Fibroblast of skin of scalp (primary cell): ENCODE measurements around the gene FMNL2.
A peak's percentile ranks its signal among the peaks of the same experiment; 100 is the strongest.

Experiments used
- DNase-seq: peaks from one replicate; pipeline ENCODE4 v3.0.0-alpha.2; 2013

Gene FMNL2

DNA sequence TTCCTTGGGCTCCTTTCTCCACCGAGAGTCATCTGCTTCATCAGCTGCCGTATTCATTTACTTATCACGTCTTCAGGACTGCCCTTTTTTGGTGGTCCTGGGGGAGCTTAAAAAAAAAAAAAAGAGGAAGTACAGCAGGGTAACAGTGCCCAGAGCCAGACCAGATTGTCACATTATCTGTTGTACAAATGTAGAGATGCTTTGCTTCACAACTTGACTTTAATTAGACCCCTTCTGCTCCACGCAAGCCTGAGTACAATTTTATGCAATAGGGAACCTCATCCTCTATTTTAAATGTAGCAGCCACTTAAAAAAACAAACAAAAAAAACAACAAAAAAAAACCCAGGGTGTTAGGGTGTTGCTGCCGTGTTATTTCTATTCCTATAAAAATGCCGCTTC is 254.0 kb downstream of the FMNL2 start:
- no peak for DNase-seq

- DNase-seq = no peak
These were observed 259.2 kb downstream of the FMNL2 start for GRCh38 chr2:152594022-152594766.

DNA sequence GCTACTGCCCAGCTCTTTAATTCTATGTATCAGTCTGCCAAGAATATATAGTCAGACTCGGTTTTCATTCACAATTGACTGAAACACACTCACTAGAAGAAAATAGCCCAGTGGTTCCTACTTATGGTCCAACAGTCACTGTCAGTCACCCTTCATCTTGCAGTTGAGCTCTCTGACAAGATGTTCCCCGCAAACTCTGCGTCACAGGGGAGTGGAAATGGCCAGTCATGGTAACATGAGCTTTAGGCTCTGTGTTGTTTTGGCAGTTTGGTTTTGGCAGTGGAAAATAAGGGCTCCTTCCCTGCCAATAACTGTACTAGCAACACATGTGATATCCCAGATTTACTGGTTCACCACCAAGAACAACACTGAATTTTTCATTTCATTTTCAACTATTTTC is 259.8 kb downstream of the FMNL2 start:
- DNase-seq = no peak

GRCh38 chr2:152598975-152599759 is 264.2 kb downstream of the FMNL2 start:
- DNase-seq = no peak

GRCh38 chr2:152600051-152600657 is 265.2 kb downstream of the FMNL2 start:
- DNase-seq = no peak

GRCh38 chr2:152600697-152601096 is 265.7 kb downstream of the FMNL2 start:
- DNase-seq = no peak

DNA sequence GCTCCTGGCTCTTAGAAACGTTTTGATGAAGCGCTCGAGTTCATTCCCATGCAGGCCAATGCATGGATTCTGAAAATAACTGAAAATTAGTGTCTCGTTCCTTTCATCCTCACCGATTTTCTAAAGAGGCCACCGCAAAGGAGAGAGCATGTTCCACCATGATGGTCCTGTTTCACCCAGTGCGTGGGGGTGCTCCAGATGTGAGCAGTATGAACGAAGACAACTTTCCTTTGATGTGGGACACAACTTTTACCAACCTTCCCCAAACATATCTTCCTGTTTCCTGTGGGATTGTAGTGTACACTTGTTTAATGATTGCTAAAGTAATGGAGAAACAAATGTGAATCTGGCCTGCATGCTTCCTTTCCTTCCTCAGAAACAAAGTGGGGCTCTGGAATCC is 267.8 kb downstream of the FMNL2 start:
- DNase-seq = no peak

GRCh38 chr2:152603166-152603565 is 268.2 kb downstream of the FMNL2 start:
- no peak for DNase-seq

DNA sequence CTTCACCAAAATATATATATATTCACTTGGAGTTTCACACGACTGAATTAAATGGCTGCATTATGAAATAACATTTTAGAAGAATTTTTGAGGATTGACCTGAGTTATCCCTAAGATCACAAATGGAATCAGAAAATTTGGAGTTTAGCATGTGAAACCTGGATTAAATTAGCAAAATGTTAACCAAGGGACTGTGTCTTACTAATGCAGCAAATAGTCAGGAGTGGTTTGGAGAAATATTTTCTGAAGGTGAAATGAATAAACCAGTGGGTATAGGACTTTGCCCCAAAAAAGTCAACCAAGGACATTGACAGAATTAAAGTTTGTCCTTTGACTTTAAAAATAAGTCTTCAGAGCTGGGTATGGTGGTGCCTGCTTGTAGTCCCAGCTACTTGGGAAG is 271.1 kb downstream of the FMNL2 start:
- peak; percentile 51 for DNase-seq

DNA sequence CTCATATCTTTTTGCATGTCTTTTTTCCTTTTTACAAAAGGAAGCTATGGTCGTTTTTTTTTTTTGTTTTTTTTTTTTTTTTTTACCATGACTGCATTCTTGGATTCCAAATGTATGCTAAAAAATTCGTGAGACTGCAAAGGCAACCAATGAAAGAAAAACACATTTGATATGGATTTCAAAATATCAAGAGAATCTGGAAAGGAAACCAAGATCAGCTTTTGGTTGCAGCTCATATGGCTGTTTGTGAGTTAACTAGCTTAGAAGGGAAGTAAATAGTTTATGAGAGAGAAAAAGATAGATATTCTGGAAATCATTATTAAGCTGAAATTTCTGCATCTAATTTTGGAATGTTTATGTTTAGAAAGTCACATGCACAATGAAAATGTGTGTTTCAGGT is 272.0 kb downstream of the FMNL2 start:
- no peak for DNase-seq

DNA sequence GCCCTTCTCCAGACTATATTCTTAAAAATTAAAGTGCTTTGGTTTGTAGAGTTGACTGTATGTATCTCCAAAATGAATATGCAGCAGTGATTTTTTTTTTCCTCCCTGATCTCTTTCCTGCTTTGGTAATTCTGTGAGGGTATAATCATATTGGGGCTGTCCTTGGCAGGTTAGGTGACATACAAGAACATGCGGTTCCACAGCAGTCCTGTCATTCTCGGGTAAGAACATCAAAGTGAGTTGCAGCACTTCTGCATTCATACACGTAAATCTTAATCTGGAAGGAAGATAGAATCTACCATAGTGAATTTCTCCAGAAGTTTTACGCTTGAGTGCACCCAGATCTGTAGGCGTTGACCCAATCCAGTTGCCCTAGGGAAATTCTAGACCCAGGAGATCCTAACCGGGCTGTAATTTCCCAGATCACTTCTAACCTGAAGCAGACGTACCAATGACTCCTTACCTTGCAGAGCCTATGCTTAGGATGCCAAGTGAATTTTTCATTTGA is 272.9 kb downstream of the FMNL2 start:
- no peak for DNase-seq

DNA sequence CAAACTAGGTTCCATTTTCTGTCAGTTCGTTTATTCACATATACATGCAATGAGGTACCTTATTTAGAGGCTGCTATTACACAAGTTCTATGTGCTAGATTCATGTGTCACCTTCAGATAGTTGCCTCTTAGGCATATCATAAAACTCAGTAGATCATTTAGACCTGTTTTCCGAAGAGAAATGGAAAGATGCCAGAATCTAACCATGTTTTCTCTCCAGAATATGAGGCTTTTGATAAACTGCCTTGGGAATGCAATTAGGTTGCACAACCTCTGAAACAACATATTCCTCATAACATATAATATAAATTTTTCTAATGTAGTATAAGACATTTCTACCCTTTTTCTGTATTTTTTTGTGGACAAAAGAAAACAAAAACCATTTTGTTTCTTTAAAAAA is 274.2 kb downstream of the FMNL2 start:
- no peak for DNase-seq

GRCh38 chr2:152609699-152610098 is 274.7 kb downstream of the FMNL2 start:
- DNase-seq = no peak

DNA sequence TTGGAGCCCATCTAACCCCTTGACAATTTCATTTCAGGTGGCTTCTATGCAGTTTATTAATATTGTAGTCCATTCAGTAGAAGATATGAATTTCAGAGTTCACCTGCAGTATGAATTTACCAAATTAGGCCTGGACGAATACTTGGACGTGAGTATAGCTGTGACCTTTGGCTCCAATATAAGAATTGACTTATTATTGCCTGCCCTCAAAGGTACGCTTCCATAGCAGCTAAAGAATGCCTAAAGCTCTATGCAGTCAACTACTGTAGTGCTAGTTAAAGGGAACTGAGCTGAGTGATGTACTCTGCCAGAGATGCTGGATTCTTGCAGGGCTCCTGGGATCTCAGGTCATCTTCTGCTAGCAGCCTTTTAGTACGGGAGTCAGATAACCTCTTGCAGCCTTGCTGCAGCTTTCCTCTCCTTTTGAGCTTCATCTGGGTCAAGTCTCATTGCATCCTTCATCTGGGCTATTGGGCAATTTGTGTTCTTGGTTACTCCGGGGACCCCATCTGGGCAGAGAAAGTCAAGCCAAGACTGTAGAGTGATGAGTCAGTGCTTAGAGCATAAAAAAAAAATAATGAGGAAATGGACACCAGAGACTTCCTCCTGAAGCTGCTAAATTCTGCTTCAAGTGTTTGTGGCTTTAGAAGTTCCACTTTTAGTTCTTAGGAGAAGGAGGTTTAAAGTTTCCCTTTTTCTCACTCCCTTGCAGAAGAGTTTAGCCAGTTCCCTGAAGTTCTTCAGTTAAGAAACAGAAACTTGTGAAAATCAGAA is 276.7 kb downstream of the FMNL2 start:
- peak; percentile 81 for DNase-seq

DNA sequence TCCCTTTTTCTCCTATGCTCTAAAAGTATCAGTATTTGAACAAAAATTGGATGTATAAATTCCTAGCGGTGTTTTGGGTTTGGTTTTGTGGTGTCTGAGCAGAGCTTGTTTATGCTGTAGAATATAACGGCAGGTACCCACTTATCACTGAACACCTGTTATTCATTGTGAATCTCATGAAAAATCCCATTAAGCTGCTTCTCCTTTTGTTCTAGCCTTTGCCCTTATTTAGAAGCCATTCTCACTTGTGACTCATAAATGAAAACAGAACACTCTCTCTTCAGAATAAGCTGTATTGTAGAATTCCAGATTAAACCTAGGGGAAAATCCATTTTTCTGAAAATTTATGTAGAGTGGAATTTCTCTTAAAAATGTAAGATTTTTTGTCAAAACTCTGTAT is 278.3 kb downstream of the FMNL2 start:
- DNase-seq = peak; percentile 34

GRCh38 chr2:152615177-152615576 is 280.2 kb downstream of the FMNL2 start:
- no peak for DNase-seq

GRCh38 chr2:152617456-152618192 is 282.6 kb downstream of the FMNL2 start:
- DNase-seq = peak; percentile 70

GRCh38 chr2:152618193-152618564 is 283.2 kb downstream of the FMNL2 start:
- DNase-seq = peak; percentile 27

DNA sequence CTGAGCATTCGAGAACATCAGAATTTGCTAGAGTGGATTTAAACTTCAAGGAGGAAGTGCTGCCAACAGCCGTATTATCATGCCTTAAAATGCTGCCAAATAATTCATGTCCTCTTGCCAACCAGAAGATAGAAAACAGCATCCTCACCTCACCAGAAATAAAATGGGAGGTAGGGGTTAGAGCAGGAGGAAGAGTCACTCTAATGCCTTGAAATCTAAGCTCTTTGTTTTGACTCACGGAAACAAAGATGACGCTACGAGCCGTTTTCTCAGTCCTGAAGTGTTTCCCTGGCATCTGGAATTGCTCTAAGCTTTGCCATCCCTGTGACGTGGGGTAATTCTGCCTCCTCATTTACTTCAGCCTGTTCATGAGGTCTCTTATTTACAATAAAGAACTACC is 285.2 kb downstream of the FMNL2 start:
- no peak for DNase-seq

- no peak for DNase-seq
These were observed 286.0 kb downstream of the FMNL2 start for GRCh38 chr2:152620985-152621384.

DNA sequence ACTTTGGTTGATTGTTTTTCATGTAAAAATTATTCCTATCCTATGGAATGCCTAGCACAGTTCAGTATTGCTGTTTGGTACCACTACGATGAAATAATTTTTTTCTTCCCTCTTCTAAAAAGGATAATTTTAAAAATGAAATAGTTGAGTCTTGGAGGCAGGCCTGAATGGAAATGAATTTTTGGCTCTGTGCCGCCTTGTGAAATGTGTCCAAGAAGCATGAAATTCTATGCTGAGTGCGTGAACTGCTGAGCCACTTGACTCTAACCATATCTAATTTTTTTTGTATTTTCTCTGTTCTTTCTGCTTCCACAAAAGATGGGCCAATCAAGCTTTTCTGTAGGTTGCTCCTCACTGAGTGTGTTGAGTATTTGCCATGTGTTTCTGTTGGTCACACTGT is 287.2 kb downstream of the FMNL2 start:
- no peak for DNase-seq
